Lung (tissue), 12 donors: Measurements from ENCODE around the gene MAP3K6. TPM values are rescaled to one million over a fixed set of nuclear protein-coding genes. Genes with fewer than 3 reads are reported as not detected.

Experiments used
- ATAC-seq: fragments of 200-7000 bp; cut with Tn5 transposase; one replicate; pipeline ENCODE4 v1.9.1; 2020; ENCODE audit warnings: moderate number of reproducible peaks; ENCODE audit not compliant: insufficient read depth, low FRiP score
- DNase-seq, 3 donors: peaks; one replicate each; pipeline ENCODE4 v3.0.0-alpha.2; 2013 to 2017
- H3K27ac ChIP-seq, 2 donors: one replicate each; pipeline ENCODE4 v1.5.1; 2013; ENCODE audit warnings: mild to moderate bottlenecking in 2 of 2, moderate library complexity in 2 of 2, control low read depth in 1 of 2, inconsistent platforms in 1 of 2, low read depth in 1 of 2, low read length in 1 of 2
- H3K27me3 ChIP-seq, 3 donors: one replicate each; pipeline ENCODE4 v1.5.1; 2013; ENCODE audit warnings: low read length in 2 of 3; ENCODE audit not compliant: control insufficient read depth in 3 of 3, insufficient read depth in 3 of 3
- H3K36me3 ChIP-seq, 4 donors: one replicate each; pipeline ENCODE4 v1.5.1; 2013; ENCODE audit warnings: low read length in 4 of 4, mild to moderate bottlenecking in 1 of 4, moderate library complexity in 1 of 4; ENCODE audit not compliant: control insufficient read depth in 4 of 4, insufficient read depth in 4 of 4
- H3K4me1 ChIP-seq, 5 donors: one replicate each; pipeline ENCODE4 v1.5.1; 2013; ENCODE audit warnings: low read length in 5 of 5, mild to moderate bottlenecking in 2 of 5, moderate library complexity in 1 of 5; ENCODE audit not compliant: control insufficient read depth in 5 of 5, insufficient read depth in 5 of 5
- H3K4me3 ChIP-seq: one replicate; pipeline ENCODE4 v1.5.1; 2013; ENCODE audit warnings: mild to moderate bottlenecking, control low read depth, moderate library complexity
- H3K9ac ChIP-seq, 2 donors: one replicate each; pipeline ENCODE4 v1.5.1; 2013; ENCODE audit warnings: low read length in 2 of 2, control low read depth in 1 of 2; ENCODE audit not compliant: insufficient read depth in 1 of 2
- H3K9me3 ChIP-seq, 4 donors: one replicate each; pipeline ENCODE4 v1.5.1; 2013; ENCODE audit warnings: low read length in 3 of 4, mild to moderate bottlenecking in 1 of 4, moderate library complexity in 1 of 4; ENCODE audit not compliant: control insufficient read depth in 4 of 4, insufficient read depth in 3 of 4
- WGBS, 2 donors: extraction: QIAGEN DNeasy Blood & Tissue Kit; methylation state at CpG; one replicate each; pipeline ENCODE4 v1.1.7; 2013; 5-methylcytosine and 5-hydroxymethylcytosine counted together
- polyA plus RNA-seq, 2 donors: library from polyadenylated mRNA; stranded (reverse); fragments of 200-250 nt; gene quantifications; one replicate each; pipeline ENCODE4 v1.2.1, GENCODE V29; 2013
- total RNA-seq, 2 donors: library from RNA; depleted of rRNA in 1 of 2; stranded (reverse); fragments of >200 nt in 1 of 2; gene quantifications; one replicate each; pipeline ENCODE4 v1.2.1, GENCODE V29; 2014 to 2021
- TF ChIP-seq, protein P1 (sequence below): IDR thresholded peaks from 2 replicates; pipeline ENCODE4 v1.5.1; 2012; ENCODE audit warnings: mild to moderate bottlenecking; ENCODE audit errors: control extremely low read depth, extremely low read depth
- donor health status: control.
- donor health status: control.
- donor health status: Bipolar disorder and iron deficiency.
- donor health status: healthy.
- donor health status: DM: yes; HTN: yes; CAD: no.

MAP3K6 gene
- total and polyA plus RNA-seq, 4 donors, result 17.0 to 96.6 (median 62.8) TPM

DNA sequence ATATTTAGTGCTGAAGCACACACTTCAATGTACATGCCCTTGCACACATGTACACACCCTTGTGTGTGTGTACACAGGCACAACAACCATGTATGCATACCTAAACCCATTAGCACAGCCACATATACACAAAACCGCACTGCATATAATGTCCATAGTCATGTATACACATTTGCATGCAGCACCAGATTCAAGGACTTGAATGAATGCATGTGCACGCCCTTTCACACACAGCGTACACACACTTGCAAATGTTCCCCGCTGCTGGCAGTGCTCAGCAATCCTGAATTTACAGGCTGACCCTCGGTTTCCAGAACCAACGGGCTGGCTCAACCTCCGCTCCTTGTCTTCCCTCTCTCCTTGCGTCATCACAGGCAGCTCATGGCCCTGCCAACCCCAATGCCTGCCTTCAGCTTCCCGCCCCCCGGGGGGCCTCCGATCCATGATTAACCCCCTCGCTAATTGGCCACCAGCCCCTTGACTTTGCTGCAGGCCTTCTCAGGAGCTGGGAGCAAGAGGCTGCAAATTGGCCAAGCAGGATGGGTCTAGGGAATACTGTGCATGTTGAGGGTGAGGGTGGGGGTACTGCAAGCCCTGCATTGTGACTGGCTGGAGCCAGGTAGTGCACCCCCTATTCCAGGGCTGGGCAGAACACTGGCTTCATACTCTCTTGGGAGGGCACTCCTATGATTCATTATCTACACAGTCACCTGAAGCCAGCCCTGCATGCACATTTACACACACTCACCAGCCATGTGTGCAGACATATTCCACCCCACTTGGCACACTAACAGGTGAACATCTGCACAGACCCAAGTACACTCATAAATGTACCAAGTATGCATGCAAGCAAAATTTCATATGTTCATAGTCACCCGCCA is 33.6 kb upstream of the MAP3K6 start:
- ATAC-seq (no peak), DNase-seq (peak in 2 of 3 donors; percentile 47 to 54)
- Histone ChIP-seq H3K4me1 (peaks cover 0 to 46% (median 25%) of the 10 kb centered on the region in 5 donors), H3K27ac (no peak overlapping the region), H3K27me3 (no peaks in the 10 kb centered on the region), H3K36me3 (peaks cover 0 to 2% (median 0%) of the 10 kb centered on the region in 4 donors), H3K4me3 (no peak overlapping the region), H3K9ac (no peak overlapping the region), H3K9me3 (no peaks in the 10 kb centered on the region)
- 47 to 61% methylated on average over 13 of the region's 13 CpGs for WGBS, 2 donors
- TF ChIP-seq, protein P1, sequence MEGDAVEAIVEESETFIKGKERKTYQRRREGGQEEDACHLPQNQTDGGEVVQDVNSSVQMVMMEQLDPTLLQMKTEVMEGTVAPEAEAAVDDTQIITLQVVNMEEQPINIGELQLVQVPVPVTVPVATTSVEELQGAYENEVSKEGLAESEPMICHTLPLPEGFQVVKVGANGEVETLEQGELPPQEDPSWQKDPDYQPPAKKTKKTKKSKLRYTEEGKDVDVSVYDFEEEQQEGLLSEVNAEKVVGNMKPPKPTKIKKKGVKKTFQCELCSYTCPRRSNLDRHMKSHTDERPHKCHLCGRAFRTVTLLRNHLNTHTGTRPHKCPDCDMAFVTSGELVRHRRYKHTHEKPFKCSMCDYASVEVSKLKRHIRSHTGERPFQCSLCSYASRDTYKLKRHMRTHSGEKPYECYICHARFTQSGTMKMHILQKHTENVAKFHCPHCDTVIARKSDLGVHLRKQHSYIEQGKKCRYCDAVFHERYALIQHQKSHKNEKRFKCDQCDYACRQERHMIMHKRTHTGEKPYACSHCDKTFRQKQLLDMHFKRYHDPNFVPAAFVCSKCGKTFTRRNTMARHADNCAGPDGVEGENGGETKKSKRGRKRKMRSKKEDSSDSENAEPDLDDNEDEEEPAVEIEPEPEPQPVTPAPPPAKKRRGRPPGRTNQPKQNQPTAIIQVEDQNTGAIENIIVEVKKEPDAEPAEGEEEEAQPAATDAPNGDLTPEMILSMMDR, result no peak

DNA sequence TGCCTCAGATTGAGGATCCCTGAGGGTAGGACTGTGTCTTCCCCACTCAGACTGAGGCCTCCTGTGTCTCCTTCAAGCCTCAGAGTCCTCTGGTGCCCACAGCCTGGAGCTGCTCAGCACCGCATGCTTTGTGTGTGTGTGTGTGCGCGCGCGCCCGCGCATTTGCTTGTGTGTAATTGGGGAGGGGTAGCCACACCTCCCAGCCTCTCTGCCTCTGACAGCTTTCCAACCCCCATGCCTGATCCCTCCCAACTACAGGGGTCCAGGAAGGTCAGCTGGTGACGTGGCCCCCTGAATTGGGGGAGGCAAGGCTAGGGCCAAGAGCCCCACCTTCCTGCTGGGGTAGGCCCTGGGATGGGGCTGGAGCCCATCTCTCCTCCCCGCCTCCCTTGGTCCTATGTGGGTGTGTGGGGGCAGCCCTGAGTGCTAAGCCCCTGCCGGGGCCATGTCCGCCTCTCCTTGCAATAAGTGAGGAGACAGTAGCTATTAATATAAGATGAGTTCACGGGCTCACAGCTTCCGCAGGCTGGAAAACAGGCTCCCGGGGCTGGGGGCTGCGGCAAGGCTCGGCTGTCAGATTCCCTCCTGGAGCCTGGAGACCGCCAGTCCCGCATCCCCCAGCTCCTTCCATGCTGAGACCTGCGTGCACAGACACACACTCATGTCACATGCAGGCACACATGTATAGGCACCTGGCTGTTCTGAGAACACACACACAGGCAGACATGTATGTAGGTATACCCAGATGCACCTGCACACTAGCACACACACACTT is 32.7 kb upstream of the MAP3K6 start:
- Histone ChIP-seq H3K27ac (no peak overlapping the region), H3K4me1 (peaks cover 0 to 46% (median 25%) of the 10 kb centered on the region in 5 donors), H3K27me3 (no peaks in the 10 kb centered on the region), H3K9ac (no peak overlapping the region), H3K36me3 (no peaks in the 10 kb centered on the region), H3K9me3 (peaks cover 0 to under 1% (median 0%) of the 10 kb centered on the region in 4 donors), H3K4me3 (no peak overlapping the region)
- ATAC-seq (no peak), DNase-seq (peak in 2 of 3 donors; percentile 64 to 65)
- 54 to 86% methylated on average over 19 of the region's 19 CpGs for WGBS, 2 donors
- TF ChIP-seq, protein P1, result no peak

DNA sequence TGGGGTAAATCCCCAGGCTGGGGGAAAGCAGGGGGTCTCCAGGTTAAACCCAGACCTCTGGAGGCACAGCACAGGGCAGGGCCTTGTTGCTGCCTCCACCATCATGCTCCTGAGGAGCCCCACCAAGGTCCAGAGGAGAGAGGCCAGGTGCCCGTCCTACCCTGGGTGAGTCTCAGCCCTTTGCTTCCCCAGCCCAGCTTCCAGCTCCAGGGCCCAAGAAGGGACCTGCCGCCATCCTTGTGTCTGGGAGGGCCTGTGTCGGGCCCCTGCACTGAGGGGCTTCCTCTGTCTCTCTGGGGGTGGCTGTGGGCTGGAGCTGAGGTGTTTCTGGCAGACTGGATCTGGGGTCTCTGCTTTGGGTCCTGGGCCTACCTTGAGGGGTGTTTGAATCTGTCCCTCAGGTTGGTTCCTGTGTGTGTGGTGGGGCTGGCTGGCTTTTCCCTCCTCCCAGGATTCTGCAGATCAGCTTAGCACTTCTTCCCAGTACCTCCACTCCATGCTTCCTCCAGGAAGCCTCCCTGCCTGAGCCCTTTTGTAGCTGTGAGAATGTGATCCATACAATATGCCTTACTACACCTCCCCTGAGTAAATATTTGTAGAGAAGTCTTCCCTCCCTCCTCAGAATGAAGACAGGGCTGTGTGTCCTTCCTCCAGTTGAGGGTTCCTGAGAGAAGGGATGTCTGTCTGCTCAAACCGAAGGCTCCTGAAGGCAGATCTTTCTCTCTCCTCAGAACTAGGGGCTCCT is 31.8 kb upstream of the MAP3K6 start:
- Histone ChIP-seq H3K9ac (no peak overlapping the region), H3K27me3 (no peaks in the 10 kb centered on the region), H3K4me3 (no peak overlapping the region), H3K4me1 (peaks cover 0 to 40% (median 23%) of the 10 kb centered on the region in 5 donors), H3K36me3 (no peaks in the 10 kb centered on the region), H3K9me3 (peaks cover 0 to 2% (median 0%) of the 10 kb centered on the region in 4 donors), H3K27ac (no peak overlapping the region)
- no peak for DNase-seq
- no peak for ATAC-seq
- 78 to 84% methylated on average over 4 of the region's 4 CpGs for WGBS, 2 donors
- TF ChIP-seq, protein P1, result no peak
